ENCODE results near the gene PLEKHG1.

The PLEKHG1 gene

DNA sequence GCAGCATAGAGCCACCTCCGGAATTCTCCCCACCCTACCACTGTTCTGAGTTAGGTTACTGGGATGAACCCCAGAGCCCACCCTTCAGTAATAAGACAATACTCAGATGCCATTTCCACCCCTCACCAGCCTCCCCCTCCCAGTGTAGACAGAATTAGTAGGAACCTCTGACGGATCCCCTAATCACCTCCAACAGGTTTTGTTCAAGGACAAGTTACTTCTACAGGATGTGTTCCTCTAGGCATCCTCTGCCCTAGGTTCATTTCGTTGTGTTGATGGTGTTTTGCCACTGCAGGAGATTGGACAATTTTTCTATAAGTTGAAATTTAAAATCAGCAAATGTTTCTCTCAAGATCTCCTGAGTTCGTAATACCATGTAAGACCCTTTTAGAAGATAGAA lies 22.8 kb downstream of the PLEKHG1 start:
- DNase-seq, result no peak

DNA sequence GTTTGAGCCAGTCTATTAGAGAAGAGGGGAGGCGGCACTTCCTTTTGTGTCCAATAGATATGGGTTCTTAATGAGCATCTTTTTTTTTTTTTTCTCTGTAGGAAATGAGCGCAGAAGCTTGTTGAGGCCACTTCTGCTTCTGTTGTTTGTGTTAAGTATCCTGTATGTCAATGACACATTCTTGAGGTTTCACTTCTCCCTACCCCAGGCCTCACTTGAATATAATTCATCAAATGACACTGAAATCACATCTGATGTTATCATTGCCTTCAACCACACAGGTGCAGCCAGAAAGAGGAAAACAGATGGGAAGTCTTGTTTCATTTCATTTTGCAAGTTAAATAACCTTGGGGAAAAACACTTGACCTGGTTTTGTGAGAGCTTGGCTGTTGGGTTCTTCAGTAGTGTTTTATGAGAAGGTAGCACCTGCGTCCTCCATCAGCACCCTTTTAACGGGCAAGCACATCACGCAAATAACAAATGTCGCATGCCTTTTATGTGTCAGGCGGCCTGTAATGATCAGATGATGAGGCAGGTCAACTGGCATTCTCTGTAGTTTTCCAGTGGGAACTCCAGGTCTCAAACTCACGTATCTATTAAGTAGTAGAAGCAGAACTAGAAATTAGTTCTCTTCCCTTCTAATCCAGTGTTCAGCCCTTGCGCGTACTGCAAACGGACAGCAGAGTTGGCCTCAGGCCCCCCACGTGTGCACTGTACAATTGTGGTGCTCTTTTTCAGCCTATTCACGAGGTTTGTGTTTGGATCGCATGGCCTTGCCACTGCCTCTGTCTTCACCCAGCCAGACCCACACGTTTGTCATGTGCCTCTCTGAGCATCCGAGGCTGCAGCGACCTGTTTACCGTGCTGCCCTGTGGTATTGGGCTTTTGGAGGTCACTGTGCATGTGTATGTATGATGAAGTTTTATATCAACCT lies 23.5 kb downstream of the PLEKHG1 start:
- no peak for DNase-seq

DNA sequence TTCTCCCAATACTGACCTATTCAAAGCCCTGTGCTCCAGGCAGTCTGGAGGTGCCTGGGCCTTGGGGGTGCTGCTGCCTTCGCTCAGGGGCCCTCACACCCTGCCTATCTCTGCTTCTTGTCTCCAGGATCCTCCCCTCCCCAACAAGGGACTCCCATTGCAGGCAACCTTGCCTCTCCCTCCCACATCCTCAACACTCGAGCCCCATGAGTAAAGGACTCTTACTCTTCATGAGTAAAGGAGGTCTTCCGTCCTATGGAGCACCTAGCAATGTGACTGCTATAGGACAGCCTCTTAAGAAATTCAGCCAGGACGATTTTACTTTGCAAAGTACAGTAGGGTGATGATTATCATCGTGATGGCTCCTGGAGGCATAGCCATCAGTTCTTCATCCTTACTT lies 24.5 kb downstream of the PLEKHG1 start:
- DNase-seq, result no peak

- no peak for DNase-seq
These were observed 26.2 kb downstream of the PLEKHG1 start for GRCh38 chr6:150625927-150626326.

GRCh38 chr6:150627154-150627553 lies 27.5 kb downstream of the PLEKHG1 start:
- DNase-seq, result no peak

GRCh38 chr6:150627585-150628025 lies 27.9 kb downstream of the PLEKHG1 start:
- no peak for DNase-seq

DNA sequence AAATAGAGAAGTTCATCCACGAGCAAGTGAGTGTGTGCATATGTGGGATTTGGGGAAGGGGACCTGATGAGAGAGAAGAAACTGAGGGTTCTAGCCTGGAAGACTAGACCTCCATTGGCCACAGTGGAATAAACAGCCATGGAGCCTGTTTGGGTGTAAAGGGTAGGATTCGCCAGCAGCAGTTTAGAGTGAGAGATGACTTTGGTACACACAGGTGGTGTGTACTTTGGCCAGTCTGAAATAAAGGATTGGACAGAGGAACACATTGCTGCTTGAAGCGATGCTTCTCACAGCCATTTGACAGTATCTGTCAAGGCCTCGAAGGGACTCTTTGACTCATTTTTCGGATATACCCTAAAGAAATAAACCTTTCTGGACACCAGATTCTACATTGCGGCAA lies 29.2 kb downstream of the PLEKHG1 start:
- DNase-seq, result no peak

DNA sequence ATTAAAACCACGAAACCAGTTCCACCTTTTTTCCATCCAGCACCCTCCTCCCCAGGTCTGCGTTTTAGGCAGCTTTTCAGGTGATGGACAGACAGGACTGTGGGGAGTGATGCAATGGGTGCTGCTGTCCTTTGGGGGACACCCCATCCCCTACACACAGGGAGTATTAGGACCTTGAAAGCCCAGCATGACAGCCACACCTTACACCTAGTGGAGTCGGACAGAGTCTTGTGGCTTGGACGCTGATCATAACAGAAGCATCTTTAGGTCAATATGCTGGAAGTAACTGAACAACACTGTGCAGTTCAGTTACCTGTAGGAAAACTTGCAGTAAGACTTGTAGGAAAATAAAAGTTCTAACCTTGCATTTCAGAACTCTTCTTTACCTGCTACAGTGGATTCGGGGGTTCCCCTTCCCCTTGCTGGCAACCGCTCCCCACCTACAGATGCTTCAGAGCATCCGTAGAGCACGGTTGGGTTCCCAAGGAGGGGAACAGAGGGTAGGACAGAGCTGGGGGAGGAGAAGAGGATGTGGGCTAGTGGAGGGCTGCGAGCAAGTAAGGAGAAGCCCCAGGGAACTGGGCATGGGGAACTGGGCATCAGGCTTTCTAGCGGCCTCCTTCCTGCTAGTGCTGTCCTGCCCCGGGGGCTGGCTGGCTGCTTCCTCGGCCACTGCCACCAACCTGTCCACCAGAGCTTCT lies 31.7 kb downstream of the PLEKHG1 start:
- DNase-seq, result no peak

- DNase-seq, result no peak
These were observed 32.4 kb downstream of the PLEKHG1 start for GRCh38 chr6:150631984-150632642.

DNA sequence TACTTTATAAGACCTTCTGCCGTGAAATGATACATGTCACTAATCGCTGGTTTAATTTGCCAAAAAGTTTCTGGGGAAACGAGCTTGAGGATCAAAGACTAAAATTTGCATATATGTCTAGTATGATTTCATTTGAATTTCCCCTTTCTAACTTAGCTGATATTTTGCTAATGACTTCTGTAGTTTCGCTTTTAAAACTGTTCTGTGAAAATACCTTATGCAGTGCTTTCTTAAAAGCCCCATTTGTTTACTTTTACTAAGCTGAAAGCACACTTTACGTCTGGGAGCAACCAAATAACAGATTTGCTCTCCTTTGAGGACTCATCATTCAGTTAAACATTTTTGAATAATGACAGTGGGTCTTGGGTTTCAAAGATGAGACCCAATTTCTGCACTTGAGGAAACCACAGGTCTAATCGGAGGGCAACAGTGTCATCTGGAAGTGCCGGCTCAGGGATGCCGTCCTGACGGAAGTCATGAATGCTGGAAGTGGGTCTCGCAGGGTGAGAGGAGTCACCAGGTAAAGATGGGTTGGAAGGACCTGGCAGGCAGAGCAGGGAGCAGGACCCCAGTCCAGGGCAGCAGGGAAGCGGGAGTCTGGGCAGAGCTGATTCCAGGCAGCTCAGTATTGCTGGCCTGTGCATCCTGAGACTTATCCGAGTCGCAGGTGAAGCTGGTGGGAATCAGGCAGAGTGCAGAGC lies 33.2 kb downstream of the PLEKHG1 start:
- no peak for DNase-seq

- DNase-seq, result no peak
These were observed 33.8 kb downstream of the PLEKHG1 start for GRCh38 chr6:150633486-150633834.

DNA sequence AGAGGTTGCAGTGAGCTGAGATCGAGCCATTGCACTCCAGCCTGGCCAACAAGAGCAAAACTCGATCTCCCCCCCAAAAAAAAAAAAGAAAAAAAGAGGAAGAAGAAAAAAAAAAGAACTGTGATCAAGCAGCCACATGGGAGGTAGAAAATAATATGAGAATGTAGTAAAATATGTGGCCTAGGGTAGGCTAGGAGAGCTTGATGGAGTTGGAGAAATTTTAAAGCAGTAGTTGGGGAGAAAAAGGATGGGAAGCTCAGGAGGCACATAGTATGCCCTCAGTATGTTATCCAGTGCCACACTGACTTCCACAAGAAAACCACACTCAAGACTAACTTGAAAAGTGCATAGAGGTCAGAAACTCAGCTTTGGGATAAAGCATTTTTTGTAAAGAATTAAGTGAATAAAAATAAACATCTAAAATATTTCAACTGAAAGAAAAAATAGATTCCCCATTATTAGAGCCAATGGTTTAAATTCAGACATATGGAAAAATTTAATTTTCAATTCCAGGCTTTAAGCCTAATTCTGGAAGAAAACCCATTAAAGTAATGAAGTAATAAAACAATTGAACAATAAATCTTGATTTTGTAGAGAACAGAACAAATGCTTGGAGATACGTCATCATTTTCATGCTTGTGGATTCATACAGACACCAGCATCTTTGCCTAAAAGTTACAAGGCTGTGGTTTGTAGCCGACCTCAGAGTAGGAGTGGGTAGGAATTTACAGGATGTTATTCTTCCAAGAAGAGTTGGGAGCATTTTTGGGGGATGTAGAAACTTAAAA lies 34.7 kb downstream of the PLEKHG1 start:
- DNase-seq, result no peak

DNA sequence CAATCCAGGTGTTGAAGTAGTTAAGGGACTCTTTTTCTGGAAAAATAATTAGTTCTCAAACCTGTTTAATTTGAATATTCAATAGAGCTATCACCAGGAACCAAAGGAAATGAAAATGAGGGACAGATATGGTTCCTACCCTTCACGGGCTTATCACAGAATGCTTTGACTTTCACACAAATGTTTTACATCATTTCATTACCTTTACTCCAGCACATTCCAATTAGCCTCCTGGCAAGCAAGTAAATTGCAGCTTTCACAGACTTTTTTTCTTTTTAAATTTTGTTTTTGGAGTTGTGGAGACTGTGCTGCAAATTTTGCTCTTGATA lies 35.2 kb downstream of the PLEKHG1 start:
- DNase-seq, result no peak

GRCh38 chr6:150635906-150636514 lies 36.3 kb downstream of the PLEKHG1 start:
- no peak for DNase-seq

DNA sequence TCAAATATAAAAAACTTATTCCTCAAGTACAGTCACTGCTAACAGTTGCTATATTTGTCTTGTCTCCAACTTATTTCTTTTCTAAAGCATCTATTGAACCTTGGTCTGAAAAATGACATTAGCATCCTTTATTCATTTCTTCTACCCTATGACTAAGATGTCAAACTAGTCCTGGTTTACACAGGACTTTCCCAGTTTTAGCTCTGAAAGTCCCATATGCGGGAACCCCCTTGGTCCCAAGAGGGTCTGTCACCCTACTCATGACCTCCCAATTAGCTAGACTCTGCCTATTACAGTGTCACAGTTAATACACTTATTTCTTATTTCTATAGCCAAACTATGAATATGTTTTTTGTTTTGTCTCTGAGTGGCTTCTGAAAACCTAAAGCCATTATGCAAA lies 37.1 kb downstream of the PLEKHG1 start:
- DNase-seq, result no peak

GRCh38 chr6:150637266-150637665 lies 37.6 kb downstream of the PLEKHG1 start:
- DNase-seq, result no peak

- no peak for DNase-seq
These were observed 38.6 kb downstream of the PLEKHG1 start for GRCh38 chr6:150638267-150638666.

DNA sequence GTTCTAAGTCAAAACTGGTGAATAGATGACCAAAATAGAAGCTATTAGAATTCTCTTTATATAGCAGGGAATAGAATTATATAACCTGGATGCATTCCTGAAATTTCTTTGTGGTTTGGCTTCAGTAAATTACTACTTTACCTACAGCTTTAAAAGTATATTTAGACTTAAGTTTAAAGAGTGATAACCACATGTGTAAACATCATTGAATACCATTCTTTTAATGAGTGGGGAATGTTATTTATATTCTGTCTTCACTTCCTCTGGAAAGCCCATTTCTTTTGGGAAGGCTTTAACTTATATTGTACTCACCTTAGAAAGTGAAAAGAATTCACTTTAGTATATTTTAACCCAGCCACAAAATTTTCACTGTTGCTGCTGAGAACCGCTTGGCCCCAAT lies 39.1 kb downstream of the PLEKHG1 start:
- DNase-seq, result no peak

DNA sequence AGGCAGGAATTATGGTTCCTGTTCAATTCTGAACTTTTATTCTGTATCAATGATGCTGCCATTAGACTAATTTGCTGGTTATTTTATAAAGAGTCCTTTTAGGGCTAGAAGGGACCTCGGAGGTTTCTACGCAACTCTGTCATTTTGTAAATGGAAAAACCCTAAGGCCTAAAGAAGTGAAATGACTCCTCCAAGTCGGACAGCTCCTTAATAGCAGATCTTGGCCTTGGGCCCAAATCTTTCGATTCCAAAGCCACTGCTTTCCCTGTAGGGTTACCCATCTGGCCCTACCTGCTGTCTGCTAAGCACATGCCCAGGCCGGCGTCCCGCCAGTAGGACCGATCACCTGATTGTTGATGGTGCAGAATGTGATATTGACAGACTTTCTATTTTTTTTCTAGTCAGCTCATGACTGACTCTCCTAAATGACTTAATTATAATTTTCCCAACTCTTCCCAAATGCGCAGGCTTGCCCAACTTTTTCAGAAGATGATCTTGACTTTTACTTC lies 40.2 kb downstream of the PLEKHG1 start:
- DNase-seq, result no peak

DNA sequence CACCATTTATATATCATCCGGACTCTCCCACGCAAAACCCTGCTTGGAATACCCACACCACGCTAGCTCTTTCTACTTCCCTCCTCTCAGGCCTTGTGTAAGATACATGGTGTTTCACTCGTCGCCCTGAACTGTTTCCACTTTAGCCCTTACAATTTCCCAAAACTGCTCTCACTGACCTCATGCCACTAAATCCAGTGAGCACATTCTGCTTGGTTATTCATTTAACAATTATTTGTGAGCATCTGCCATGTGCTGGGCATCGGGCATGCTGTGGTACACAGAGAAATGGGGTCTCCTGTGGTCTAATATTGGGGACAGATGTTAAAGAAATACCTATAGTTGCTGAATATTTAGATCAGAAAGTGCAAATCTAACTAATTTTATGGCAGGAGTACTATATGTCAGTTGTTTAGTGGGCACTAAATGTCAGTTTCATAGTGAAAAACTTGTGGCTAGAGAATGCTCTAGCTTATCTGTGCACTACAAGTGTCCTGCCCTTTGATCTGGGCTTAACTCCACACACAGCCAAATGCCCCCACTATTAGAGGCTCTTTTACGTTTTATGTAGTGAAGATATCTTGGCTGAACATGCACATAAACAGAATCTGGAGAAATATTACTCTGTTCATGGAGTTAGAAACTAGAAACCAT lies 41.0 kb downstream of the PLEKHG1 start:
- no peak for DNase-seq

All from stimulated activated CD4-positive, alpha-beta T cell treated with anti-CD3 and anti-CD28 coated beads, Interleukin-4, amount 100 ng/mL, for 1 hour (primary cell).